NCI-H128 (cell line): ENCODE results near the gene DPP6.

Experiments used
- DNase-seq: peaks from one replicate; lab custom pipeline; 2025; ENCODE audit not compliant: unreplicated experiment; lab: John Stamatoyannopoulos, UW

The DPP6 gene

DNA sequence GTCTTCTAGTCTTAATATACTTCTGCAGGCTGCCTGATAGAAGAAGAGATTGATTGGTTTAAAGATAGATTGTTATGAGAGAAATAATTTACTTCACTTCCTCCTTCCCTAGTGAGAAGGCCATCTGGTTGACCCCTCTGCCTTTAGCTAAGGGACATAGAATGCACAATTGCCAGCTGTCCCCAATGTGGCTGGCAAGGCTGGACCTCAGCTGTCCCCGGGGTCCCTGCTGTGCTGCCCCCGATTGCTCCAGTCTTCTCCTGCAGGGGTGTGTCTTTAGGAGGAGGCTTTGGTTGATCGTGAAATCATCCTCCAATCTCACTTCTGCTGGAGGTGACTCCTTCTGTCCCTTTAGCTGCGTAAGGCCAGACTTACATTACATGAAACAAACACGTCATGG, 388.5 kb downstream of the DPP6 start:
- DNase-seq = no peak

DNA sequence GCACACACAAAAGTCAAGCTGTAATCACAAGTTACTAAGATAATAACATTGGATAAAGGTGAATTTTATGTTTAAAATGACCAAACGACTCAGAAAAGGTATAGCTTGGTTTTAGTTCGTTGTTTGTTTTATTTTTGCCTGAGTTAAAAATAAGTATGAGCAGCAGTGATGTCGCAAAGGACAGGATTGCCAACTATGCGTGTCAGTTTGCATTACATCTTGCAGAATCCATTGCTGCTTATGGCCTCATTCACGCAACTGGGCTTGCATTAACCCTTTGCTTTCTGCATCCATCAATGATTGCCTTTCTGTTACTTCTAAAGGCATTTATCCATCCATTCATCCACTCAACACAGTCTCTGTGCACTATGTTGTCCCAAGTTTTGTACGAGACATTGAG, 389.6 kb downstream of the DPP6 start:
- DNase-seq = no peak

DNA sequence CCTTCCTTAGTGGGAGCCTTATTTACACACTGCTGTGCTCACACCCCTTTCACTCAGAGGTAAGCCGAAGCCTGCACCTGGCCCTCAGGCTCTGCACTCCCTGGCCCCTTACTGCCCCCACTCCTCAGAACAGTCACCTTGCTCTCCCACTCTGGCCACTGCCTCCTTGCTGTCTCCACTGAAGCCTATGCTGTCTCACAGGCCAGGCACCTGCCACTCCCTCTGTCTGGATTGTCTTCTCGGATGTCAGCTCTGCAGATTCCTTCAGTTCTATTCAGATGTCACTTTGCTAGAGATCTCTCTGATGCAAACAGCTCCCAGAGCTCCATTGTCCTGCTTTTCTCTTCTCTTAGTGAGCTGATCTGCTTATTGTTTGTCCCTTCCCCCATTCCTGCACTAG, 390.7 kb downstream of the DPP6 start:
- no peak for DNase-seq

GRCh38 chr7:154450451-154450850, 398.3 kb downstream of the DPP6 start:
- no peak for DNase-seq

GRCh38 chr7:154451480-154452457, 399.6 kb downstream of the DPP6 start:
- DNase-seq = no peak

GRCh38 chr7:154463794-154464193, 411.6 kb downstream of the DPP6 start:
- no peak for DNase-seq

DNA sequence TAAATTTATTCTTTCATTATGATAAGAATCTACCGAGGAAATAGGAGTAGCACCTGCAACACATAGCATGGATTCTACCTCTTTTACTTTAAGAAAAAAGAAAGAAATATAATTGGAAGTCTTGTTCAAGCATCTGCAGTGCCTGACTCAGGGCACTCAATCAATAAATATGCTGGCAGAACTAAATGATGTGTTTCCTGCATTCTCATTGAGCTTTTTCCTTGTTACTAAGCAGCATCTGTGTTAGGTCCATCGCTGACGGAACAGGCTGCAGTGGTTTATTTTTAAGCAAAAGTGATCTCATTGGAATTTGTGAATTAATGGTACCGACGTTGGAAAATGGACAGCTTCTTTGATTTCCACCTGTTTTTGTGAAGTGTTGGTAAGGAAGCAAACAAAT, 417.5 kb downstream of the DPP6 start:
- no peak for DNase-seq

- no peak for DNase-seq
Observed at GRCh38 chr7:154472343-154472742, 420.1 kb downstream of the DPP6 start.

DNA sequence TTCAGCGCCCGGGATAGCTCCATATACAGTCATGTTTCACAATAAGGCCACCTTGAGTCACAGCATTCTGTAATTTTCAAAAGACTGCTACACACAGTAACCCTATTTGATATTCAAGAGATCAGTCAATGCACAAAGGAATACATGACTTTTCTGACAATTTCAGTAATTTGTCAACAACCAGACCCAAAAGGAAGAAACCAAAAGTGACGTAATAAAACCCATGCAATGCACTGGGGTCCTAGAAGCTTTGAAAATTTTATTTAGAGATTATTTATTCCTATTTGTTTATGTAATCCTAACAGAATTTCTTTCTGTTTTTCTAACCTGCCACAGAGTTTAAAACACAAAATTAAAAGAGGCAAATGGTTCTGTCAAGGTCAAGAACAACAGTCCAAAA, 421.2 kb downstream of the DPP6 start:
- DNase-seq = no peak

- no peak for DNase-seq
Observed at GRCh38 chr7:154474903-154475520, 422.8 kb downstream of the DPP6 start.

- DNase-seq = no peak
Observed at GRCh38 chr7:154475864-154476263, 423.7 kb downstream of the DPP6 start.

- DNase-seq = no peak
Observed at GRCh38 chr7:154480817-154481216, 428.6 kb downstream of the DPP6 start.

DNA sequence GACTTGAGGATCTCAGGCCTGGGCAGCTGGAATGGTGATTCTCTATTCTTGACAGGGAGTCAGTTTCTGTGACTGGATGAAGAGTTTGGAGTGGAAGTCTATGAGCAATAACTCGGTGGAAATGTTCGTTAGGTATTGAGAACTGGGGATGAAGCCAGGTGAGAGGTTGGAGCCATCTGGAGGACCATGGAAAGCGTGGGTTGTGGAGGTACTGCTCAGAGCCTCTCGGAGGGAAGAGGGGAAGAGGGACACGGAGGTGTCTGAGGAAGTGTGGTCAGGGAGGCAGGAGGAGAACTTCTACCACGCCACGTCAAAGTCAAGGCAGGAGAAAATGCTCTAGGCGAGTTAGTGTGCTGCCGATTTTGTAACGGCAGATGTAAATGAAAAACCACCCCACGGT, 430.7 kb downstream of the DPP6 start:
- no peak for DNase-seq

DNA sequence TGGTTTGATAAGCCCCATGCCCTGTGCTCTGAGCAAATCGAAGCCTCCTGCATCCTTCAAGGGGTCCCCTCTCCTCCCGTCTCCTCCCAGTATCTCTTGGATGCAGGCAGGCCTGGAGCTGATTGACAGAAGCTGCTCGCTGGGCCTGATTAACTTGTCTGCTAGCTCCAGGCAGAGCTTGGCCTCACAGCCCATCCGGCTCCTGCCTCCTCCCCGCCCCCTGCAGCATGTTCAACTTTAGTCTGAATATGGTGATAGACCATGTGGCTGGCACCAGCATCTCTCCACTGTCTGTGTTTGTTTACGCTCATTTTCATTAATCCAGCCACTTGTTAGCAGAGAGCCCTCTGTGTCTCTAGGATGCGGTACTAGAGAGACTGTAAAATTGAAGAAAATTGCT, 432.2 kb downstream of the DPP6 start:
- no peak for DNase-seq

- DNase-seq = no peak
Observed at GRCh38 chr7:154484943-154485342, 432.7 kb downstream of the DPP6 start.

- no peak for DNase-seq
Observed at GRCh38 chr7:154489897-154490296, 437.7 kb downstream of the DPP6 start.

DNA sequence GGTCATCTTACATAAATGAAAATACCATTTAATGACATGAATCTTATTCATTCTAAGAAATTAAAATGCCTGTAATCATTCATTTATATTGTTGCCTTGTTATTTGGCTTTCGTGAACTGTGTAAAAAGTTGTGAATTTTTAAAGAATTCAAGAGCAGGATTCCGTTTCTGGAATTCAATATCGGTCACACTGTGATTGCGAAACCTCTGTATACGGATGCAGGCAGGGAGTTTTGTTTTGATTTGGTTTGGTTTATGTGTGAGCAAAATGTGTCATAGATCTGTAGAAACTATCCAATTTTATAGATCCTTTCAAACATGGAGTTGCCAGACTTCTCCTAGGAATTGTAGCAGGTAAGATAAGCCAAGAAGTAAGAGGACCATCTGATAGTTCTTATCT, 441.4 kb downstream of the DPP6 start:
- no peak for DNase-seq

GRCh38 chr7:154497751-154498150, 445.6 kb downstream of the DPP6 start:
- no peak for DNase-seq

DNA sequence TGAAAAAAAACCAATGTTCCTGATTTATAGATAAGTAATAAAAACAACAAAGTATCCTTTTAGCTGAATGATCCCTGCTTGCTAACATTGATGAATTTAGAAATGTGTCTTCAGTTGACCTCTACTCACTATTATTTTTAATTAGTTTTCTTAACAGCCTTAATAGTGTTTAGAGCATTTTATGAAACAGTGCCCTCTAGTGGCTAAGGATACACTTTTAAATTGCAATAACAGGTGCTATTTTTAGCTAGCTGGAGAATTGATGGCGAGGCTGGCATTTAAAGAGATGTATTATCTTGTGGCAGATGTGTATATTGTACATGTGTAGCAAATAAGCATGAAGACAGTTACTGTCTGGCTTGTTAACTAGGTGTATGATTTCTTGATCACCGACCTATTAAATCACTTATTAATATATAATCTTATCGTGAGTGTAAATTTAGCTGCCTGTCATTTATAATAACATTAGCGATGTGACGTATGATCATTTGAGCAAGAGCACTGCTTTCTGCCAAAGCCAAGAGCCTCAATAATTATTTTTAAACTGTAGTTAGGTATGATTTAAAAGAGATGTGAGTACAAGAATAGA, 451.9 kb downstream of the DPP6 start:
- no peak for DNase-seq

- no peak for DNase-seq
Observed at GRCh38 chr7:154504918-154505317, 452.7 kb downstream of the DPP6 start.

GRCh38 chr7:154505362-154505761, 453.2 kb downstream of the DPP6 start:
- DNase-seq = no peak

GRCh38 chr7:154509192-154509591, 457.0 kb downstream of the DPP6 start:
- DNase-seq = no peak
